ENCODE data around the gene LYRM9.
"Not testable (repeated sequence)": the region's sequence is repeated elsewhere in the genome, so short reads cannot be mapped to it uniquely, and the experiment has no call there.

LYRM9 gene

GRCh38 chr17:27846808-27847307 is 46.3 kb downstream of the LYRM9 start:
- peak overlapping the region in 1 of 21 experiments; percentile 19 for H3K27ac ChIP-seq
- H3K4me3 ChIP-seq: peak overlapping the region in 1 of 7 experiments; percentile 12

- H3K27ac ChIP-seq: peak overlapping the region in 1 of 21 experiments; percentile 19
- peak overlapping the region in 1 of 7 experiments; percentile 12 for H3K4me3 ChIP-seq
Measured at GRCh38 chr17:27846042-27846655, 47.0 kb downstream of the LYRM9 start.

- Histone ChIP-seq H3K4me3 (no peak overlapping the region), H3K27ac (no peak overlapping the region)
Measured at GRCh38 chr17:27845264-27846041, 47.7 kb downstream of the LYRM9 start.

- no peak overlapping the region for H3K4me3 ChIP-seq
- H3K27ac ChIP-seq: no peak overlapping the region
Measured at GRCh38 chr17:27840688-27841087, 52.5 kb downstream of the LYRM9 start.

- not testable (repeated sequence) for H3K27ac ChIP-seq, H3K4me3 ChIP-seq
Measured at GRCh38 chr17:27840406-27840678, 52.8 kb downstream of the LYRM9 start.

- not testable (repeated sequence) for H3K27ac ChIP-seq
Measured at GRCh38 chr17:27839571-27840405, 53.4 kb downstream of the LYRM9 start.

GRCh38 chr17:27838607-27839006 is 54.6 kb downstream of the LYRM9 start:
- not testable (repeated sequence) for H3K27ac ChIP-seq, H3K4me3 ChIP-seq

More at GRCh38 chr17:27839571-27840405, 53.4 kb downstream of the LYRM9 start:
- H3K4me3 ChIP-seq: not testable (repeated sequence)

GRCh38 chr17:27837769-27838168 is 55.4 kb downstream of the LYRM9 start:
- H3K27ac ChIP-seq, H3K4me3 ChIP-seq: not testable (repeated sequence)

GRCh38 chr17:27836651-27837050 is 56.5 kb downstream of the LYRM9 start:
- Histone ChIP-seq H3K4me3 (no peak overlapping the region), H3K27ac (no peak overlapping the region)

GRCh38 chr17:27834571-27834970 is 58.6 kb downstream of the LYRM9 start:
- no peak overlapping the region for H3K27ac ChIP-seq
- no peak overlapping the region for H3K4me3 ChIP-seq

- no peak overlapping the region for H3K4me3 ChIP-seq
- no peak overlapping the region for H3K27ac ChIP-seq
Measured at GRCh38 chr17:27832831-27833230, 60.3 kb downstream of the LYRM9 start.

- not testable (repeated sequence) for H3K4me3 ChIP-seq, H3K27ac ChIP-seq
Measured at GRCh38 chr17:27829888-27830287, 63.3 kb downstream of the LYRM9 start.

- H3K27ac ChIP-seq: not testable (repeated sequence)
Measured at GRCh38 chr17:27829143-27829711, 63.9 kb downstream of the LYRM9 start.

More at GRCh38 chr17:27829143-27829711, 63.9 kb downstream of the LYRM9 start:
- not testable (repeated sequence) for H3K4me3 ChIP-seq
